Measurements from ENCODE around the gene MYO1E.

DNA sequence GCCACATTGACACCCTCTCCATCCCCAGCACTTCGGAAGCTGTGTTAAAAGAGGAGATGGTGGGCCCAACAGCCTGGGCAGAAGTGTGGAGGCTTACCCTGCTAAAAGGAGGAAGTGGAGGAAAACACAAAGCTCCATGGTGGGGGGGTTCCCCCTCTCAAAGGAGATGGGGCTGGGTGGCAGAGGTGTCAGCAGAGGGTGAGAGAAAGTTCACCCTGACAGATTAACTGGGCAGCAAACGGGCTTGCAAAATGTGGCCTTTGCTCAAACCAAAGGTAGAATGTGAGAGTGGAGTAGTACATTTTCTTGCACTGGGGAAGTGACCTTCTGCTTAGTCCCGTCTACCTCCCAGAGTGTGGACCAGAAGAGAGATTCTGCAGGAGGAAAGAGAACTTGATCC is 44.7 kb downstream of the MYO1E start:
- TF ChIP-seq, protein P1, sequence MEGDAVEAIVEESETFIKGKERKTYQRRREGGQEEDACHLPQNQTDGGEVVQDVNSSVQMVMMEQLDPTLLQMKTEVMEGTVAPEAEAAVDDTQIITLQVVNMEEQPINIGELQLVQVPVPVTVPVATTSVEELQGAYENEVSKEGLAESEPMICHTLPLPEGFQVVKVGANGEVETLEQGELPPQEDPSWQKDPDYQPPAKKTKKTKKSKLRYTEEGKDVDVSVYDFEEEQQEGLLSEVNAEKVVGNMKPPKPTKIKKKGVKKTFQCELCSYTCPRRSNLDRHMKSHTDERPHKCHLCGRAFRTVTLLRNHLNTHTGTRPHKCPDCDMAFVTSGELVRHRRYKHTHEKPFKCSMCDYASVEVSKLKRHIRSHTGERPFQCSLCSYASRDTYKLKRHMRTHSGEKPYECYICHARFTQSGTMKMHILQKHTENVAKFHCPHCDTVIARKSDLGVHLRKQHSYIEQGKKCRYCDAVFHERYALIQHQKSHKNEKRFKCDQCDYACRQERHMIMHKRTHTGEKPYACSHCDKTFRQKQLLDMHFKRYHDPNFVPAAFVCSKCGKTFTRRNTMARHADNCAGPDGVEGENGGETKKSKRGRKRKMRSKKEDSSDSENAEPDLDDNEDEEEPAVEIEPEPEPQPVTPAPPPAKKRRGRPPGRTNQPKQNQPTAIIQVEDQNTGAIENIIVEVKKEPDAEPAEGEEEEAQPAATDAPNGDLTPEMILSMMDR (IDR thresholded peaks at IDR 0.05; ENCODE audit: insufficient read depth, low read length, poor library complexity, severe bottlenecking): no peak
- no peak for TF ChIP-seq EZH2phosphoT487 (conservative IDR thresholded peaks at IDR 0.05; ENCODE audit: low read length)
